Neural cell (in vitro differentiated cells): ENCODE measurements around the gene SLC26A9. TPM values are rescaled to one million over a fixed set of nuclear protein-coding genes. Genes with fewer than 3 reads are reported as not detected.

Experiments
- H2AFZ ChIP-seq: fragments of 200-600, 300-800 bp; sonication (generic), shearing (Covaris generic); 2 replicates; pipeline ENCODE4 v1.6.0; 2014; ENCODE audit warnings: low read depth, mild to moderate bottlenecking, antibody characterized with exemption, low read length, moderate library complexity
- H3F3A ChIP-seq: fragments of 200-600 bp; shearing (Covaris generic); 2 replicates; pipeline ENCODE4 v1.6.1; 2016; ENCODE audit warnings: mild to moderate bottlenecking, moderate library complexity, mixed read lengths, antibody characterized with exemption, low read length; ENCODE audit not compliant: insufficient read depth, poor library complexity, severe bottlenecking
- H3K27ac ChIP-seq: fragments of 200-600, 300-800 bp; sonication (generic), shearing (Covaris generic); 2 replicates; pipeline ENCODE4 v1.5.1; 2014; ENCODE audit warnings: mild to moderate bottlenecking, low read length, moderate library complexity
- H3K27me3 ChIP-seq: fragments of 300-800, 200-600 bp; sonication (generic), shearing (Covaris generic); 2 replicates; pipeline ENCODE4 v1.6.0; 2014; ENCODE audit warnings: mild to moderate bottlenecking, low read depth, low read length, moderate library complexity; ENCODE audit not compliant: insufficient read depth
- H3K36me3 ChIP-seq: fragments of 300-800, 200-600 bp; sonication (generic), shearing (Covaris generic); 2 replicates; pipeline ENCODE4 v1.5.1; 2014; ENCODE audit warnings: mild to moderate bottlenecking, antibody characterized with exemption, low read length, moderate library complexity; ENCODE audit not compliant: insufficient read depth
- H3K4me2 ChIP-seq: fragments of 300-800, 200-600 bp; sonication (generic), shearing (Covaris generic); 2 replicates; pipeline ENCODE4 v1.6.0; 2014; ENCODE audit warnings: mild to moderate bottlenecking, low read length
- H3K4me3 ChIP-seq: fragments of 300-800, 200-600 bp; sonication (generic), shearing (Covaris generic); 2 replicates; pipeline ENCODE4 v1.5.1; 2014; ENCODE audit warnings: mild to moderate bottlenecking, low read length, moderate library complexity
- H3K79me2 ChIP-seq: fragments of 200-600 bp; shearing (Covaris generic); replicated peaks from 2 replicates; pipeline ENCODE4 v1.6.0; 2014; ENCODE audit warnings: mild to moderate bottlenecking, low read length, moderate library complexity; ENCODE audit not compliant: insufficient read depth
- H3K9ac ChIP-seq: fragments of 300-800, 200-600 bp; sonication (generic), shearing (Covaris generic); 2 replicates; pipeline ENCODE4 v1.6.1; 2016; ENCODE audit warnings: mild to moderate bottlenecking, low read length, mixed read lengths
- H3K9me2 ChIP-seq: fragments of 200-600 bp; shearing (Covaris generic); 2 replicates; pipeline ENCODE4 v1.6.1; 2016; ENCODE audit warnings: mild to moderate bottlenecking, low read length, mixed read lengths; ENCODE audit not compliant: insufficient read depth
- H3K9me3 ChIP-seq: fragments of 200-600, 300-800 bp; sonication (generic), shearing (Covaris generic); 2 replicates; pipeline ENCODE4 v1.6.1; 2016; ENCODE audit warnings: mild to moderate bottlenecking, mixed run types, low read length, moderate library complexity, mixed read lengths
- H4K20me1 ChIP-seq: fragments of 200-600 bp; shearing (Covaris generic); 2 replicates; pipeline ENCODE4 v1.6.1; 2016; ENCODE audit warnings: mild to moderate bottlenecking, mixed run types; ENCODE audit not compliant: insufficient read depth
- EP300 ChIP-seq: fragments of 450-650 bp; conservative IDR thresholded peaks from 2 replicates; pipeline ENCODE4 v1.6.1; 2014; ENCODE audit warnings: antibody characterized with exemption, mild to moderate bottlenecking, moderate library complexity; ENCODE audit not compliant: poor library complexity, severe bottlenecking
- EZH2 ChIP-seq: fragments of 200-600, 300-800 bp; shearing (Covaris generic), sonication (generic); IDR thresholded peaks from 2 replicates; pipeline ENCODE4 v1.6.1; 2014; ENCODE audit warnings: antibody characterized with exemption, low read length, borderline replicate concordance, mild to moderate bottlenecking; ENCODE audit not compliant: insufficient read depth, poor library complexity, severe bottlenecking
- MXI1 ChIP-seq: fragments of 450-650 bp; conservative IDR thresholded peaks from 2 replicates; pipeline ENCODE4 v1.6.1; 2014; ENCODE audit warnings: antibody characterized with exemption, mild to moderate bottlenecking; ENCODE audit not compliant: poor library complexity, severe bottlenecking
- POLR2AphosphoS5 ChIP-seq: IDR thresholded peaks from 2 replicates; pipeline ENCODE4 v1.6.1; 2012
- RAD21 ChIP-seq: fragments of 450-650 bp; conservative IDR thresholded peaks from 2 replicates; pipeline ENCODE4 v1.6.1; 2014; ENCODE audit warnings: antibody characterized with exemption, mild to moderate bottlenecking, moderate library complexity
- SMC3 ChIP-seq: fragments of 450-650 bp; conservative IDR thresholded peaks from 2 replicates; pipeline ENCODE4 v1.6.1; 2014; ENCODE audit warnings: antibody characterized with exemption, mild to moderate bottlenecking, moderate library complexity; ENCODE audit not compliant: poor library complexity
- TAF1 ChIP-seq: IDR thresholded peaks from 2 replicates; pipeline ENCODE4 v1.6.1; 2012; ENCODE audit warnings: low read depth
- polyA plus RNA-seq: library from polyadenylated mRNA; depleted of rRNA; stranded (reverse); fragments of >200 nt; gene quantifications from 2 replicates; pipeline ENCODE4 v1.2.3, GENCODE V29; 2014
- TF ChIP-seq, protein P1 (sequence below): fragments of 450-650 bp; IDR thresholded peaks from 2 replicates; pipeline ENCODE4 v1.5.1; 2014; ENCODE audit warnings: antibody characterized with exemption, mild to moderate bottlenecking, moderate library complexity; ENCODE audit not compliant: poor library complexity, severe bottlenecking
- TF ChIP-seq, protein P2 (sequence below): IDR thresholded peaks from 2 replicates; pipeline ENCODE4 v1.6.1; 2012; ENCODE audit warnings: borderline replicate concordance

SLC26A9 gene
- polyA plus RNA-seq, 1 donor from 2014 or later, result not detected

DNA sequence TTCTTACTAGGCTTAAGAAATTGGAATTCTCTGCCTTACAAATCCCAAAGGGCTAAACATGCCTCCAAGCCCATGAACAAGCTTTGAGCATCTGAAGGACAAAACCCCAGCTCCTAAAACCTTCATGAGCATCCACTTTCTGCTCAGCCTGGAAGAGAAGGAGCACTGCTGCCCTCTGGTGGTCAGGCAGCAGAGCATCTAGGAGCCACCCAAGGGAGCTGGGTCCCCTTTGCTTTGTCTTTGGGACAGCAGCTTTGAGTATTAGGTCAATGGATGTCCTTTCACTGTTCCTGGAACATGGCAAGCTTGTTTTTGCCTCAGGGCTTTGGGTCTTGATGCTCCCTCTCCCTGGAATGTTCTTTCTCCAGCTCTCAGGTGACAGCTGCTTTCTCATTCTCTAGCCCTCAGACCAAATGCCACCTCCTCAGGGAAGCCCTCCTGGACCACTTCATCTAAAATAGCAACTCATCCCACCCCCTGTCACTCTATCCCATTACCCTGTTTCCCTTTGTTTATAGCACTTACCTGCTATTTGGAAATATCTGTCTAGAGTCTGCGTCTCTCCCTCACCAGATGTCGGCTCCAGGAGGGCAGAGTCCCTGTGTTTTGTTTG lies 34.3 kb upstream of the SLC26A9 start:
- Histone ChIP-seq H3K79me2 (no peaks in the 10 kb centered on the region), H3K36me3 (no peaks in the 10 kb centered on the region), H3K4me3 (no peak overlapping the region), H3K9ac (no peak overlapping the region), H3K4me2 (no peak overlapping the region), H3K27ac (no peak overlapping the region), H4K20me1 (no peaks in the 10 kb centered on the region), H3K27me3 (no peaks in the 10 kb centered on the region), H3K9me2 (no peaks in the 10 kb centered on the region), H3K9me3 (no peaks in the 10 kb centered on the region), H3F3A (no peaks in the 10 kb centered on the region), H2AFZ (no peak overlapping the region)
- TF ChIP-seq RAD21 (peak; percentile 90), EZH2 (no peak), SMC3 (peak; percentile 93)
- TF ChIP-seq, protein P1, sequence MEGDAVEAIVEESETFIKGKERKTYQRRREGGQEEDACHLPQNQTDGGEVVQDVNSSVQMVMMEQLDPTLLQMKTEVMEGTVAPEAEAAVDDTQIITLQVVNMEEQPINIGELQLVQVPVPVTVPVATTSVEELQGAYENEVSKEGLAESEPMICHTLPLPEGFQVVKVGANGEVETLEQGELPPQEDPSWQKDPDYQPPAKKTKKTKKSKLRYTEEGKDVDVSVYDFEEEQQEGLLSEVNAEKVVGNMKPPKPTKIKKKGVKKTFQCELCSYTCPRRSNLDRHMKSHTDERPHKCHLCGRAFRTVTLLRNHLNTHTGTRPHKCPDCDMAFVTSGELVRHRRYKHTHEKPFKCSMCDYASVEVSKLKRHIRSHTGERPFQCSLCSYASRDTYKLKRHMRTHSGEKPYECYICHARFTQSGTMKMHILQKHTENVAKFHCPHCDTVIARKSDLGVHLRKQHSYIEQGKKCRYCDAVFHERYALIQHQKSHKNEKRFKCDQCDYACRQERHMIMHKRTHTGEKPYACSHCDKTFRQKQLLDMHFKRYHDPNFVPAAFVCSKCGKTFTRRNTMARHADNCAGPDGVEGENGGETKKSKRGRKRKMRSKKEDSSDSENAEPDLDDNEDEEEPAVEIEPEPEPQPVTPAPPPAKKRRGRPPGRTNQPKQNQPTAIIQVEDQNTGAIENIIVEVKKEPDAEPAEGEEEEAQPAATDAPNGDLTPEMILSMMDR, result peak; percentile 91
- TF ChIP-seq, protein P2, sequence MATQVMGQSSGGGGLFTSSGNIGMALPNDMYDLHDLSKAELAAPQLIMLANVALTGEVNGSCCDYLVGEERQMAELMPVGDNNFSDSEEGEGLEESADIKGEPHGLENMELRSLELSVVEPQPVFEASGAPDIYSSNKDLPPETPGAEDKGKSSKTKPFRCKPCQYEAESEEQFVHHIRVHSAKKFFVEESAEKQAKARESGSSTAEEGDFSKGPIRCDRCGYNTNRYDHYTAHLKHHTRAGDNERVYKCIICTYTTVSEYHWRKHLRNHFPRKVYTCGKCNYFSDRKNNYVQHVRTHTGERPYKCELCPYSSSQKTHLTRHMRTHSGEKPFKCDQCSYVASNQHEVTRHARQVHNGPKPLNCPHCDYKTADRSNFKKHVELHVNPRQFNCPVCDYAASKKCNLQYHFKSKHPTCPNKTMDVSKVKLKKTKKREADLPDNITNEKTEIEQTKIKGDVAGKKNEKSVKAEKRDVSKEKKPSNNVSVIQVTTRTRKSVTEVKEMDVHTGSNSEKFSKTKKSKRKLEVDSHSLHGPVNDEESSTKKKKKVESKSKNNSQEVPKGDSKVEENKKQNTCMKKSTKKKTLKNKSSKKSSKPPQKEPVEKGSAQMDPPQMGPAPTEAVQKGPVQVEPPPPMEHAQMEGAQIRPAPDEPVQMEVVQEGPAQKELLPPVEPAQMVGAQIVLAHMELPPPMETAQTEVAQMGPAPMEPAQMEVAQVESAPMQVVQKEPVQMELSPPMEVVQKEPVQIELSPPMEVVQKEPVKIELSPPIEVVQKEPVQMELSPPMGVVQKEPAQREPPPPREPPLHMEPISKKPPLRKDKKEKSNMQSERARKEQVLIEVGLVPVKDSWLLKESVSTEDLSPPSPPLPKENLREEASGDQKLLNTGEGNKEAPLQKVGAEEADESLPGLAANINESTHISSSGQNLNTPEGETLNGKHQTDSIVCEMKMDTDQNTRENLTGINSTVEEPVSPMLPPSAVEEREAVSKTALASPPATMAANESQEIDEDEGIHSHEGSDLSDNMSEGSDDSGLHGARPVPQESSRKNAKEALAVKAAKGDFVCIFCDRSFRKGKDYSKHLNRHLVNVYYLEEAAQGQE, result no peak

DNA sequence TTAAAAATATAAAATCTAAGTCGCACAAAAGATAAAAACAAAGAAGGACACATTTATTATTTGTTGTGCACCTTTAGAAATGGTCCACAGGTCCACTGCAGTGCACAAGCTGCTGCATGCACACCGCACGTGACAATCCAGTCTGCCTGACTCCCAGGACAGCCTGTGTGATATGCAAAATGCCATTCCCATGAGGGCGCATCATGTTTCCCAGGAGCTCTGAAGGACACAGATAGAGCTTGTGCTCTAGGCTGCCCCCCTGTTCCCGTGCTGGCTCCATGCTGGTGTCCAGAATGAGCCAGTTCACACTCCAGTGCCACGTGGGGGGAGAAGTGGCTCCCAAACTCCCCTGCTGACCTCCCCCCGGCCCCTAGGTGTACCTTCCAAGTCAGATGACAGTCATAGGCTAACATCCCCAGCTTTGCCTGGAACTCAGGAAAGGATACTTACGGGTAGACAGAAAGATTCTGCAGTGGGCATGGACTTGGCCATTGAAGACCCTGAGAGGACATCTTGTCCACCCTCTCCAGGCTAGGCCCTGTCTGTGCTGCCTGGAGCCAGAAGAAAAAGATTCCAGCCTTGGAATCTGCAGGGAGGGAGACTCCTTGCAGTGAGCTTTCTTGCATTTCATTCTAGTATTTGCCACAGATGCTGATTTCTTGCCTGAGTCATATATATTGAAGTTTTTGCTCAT lies 33.6 kb upstream of the SLC26A9 start:
- TF ChIP-seq EZH2 (no peak), TAF1 (no peak), EP300 (no peak), SMC3 (no peak), RAD21 (no peak), MXI1 (no peak), POLR2AphosphoS5 (no peak)
- TF ChIP-seq, protein P1, result no peak
- TF ChIP-seq, protein P2, result no peak
- Histone ChIP-seq H3K9me3 (no peaks in the 10 kb centered on the region), H3K4me2 (no peak overlapping the region), H3K36me3 (no peaks in the 10 kb centered on the region), H3K9me2 (no peaks in the 10 kb centered on the region), H3K9ac (no peak overlapping the region), H3F3A (no peaks in the 10 kb centered on the region), H3K4me3 (no peak overlapping the region), H3K79me2 (no peaks in the 10 kb centered on the region), H4K20me1 (no peaks in the 10 kb centered on the region), H3K27me3 (no peaks in the 10 kb centered on the region), H2AFZ (no peak overlapping the region), H3K27ac (no peak overlapping the region)
